GM18858 (cell line): ENCODE data around the gene LSAMP.

Experiments used
- ATAC-seq: cut with Tn5 transposase; IDR thresholded peaks from one replicate; pipeline ENCODE4 v1.9.1; 2021; ENCODE audit not compliant: unreplicated experiment

The LSAMP gene

GRCh38 chr3:116367761-116368395 lies 77.4 kb downstream of the LSAMP start:
- ATAC-seq, result no peak

DNA sequence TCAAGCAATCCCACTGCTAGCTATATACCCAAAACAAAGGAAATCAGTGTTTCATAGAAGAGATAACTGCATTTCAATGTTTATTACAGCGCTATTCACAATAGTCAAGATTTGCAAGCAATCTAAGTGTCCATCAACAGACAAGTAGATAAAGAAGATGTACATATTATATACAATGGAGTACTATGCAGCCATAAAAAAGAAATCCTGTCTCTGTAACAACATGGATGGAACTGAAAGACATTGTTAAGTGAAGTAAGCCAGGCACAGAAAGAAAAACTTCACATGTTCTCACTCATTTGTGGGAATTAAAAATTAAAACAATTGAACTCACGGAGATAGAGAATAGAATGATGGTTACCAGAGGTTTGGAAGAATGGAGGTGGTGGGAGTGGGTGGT lies 89.2 kb downstream of the LSAMP start:
- ATAC-seq, result no peak

DNA sequence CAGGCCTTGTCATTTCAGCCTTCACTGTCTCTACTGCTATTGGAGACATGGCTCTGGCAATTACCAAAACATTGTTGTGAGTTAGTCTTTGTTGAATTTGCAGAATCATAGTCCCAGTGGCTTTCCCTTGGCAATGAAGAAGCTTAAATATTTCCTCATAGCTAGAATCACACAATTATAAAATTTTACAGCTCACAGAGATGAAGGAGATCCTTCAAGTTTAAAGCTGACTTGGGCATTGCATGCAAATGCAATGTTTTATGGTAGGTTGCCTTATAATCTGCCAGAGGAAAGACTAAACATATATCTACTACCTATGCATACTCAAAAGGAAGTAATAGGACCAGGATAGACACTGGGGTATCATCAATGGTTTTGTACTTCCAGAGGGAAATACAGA lies 90.9 kb downstream of the LSAMP start:
- ATAC-seq, result no peak

GRCh38 chr3:116350119-116350733 lies 95.1 kb downstream of the LSAMP start:
- no peak for ATAC-seq

GRCh38 chr3:116348216-116348615 lies 97.1 kb downstream of the LSAMP start:
- no peak for ATAC-seq

GRCh38 chr3:116342499-116342898 lies 102.8 kb downstream of the LSAMP start:
- ATAC-seq, result no peak

- peak; percentile 34 for ATAC-seq
These were observed 103.4 kb downstream of the LSAMP start for GRCh38 chr3:116341899-116342298.

DNA sequence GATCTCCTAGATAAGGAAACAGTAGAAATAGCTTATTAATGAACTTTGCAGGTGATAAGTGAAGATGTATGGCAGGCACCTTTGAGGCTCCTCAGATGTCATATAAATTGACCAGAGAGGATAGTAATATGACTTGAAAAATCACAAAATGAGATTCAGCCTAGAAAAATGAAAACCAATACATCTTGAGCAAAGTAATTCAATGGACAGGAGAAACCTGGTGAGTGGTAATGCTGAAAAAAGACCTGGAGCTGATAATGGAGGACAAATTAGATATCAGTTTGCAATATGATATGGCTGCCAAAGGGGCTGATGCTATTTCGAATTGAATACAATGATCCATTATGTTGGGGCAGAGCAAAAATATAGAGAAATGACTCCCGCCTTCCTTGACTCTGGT lies 103.9 kb downstream of the LSAMP start:
- no peak for ATAC-seq

GRCh38 chr3:116340680-116341216 lies 104.5 kb downstream of the LSAMP start:
- ATAC-seq, result no peak

- ATAC-seq, result no peak
These were observed 105.8 kb downstream of the LSAMP start for GRCh38 chr3:116339441-116340028.

DNA sequence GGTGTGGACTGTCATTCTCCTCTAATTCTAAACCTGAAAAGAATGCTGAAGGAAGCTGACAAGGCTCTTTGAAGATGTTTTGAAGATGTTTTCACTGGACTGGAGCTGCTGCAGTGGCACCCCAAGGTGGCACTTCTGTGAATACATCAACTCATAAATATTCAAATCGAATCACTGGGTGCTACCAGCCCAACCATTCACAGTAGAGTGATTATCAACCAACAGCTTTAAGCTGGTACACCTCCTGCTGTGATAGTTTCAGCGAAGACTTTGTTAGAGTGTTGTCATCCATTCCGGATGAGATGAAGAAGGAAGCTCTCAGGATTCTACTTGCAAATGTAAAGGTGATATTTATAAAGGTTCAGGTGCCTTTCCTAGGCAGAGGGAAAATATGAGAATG lies 106.6 kb downstream of the LSAMP start:
- no peak for ATAC-seq

DNA sequence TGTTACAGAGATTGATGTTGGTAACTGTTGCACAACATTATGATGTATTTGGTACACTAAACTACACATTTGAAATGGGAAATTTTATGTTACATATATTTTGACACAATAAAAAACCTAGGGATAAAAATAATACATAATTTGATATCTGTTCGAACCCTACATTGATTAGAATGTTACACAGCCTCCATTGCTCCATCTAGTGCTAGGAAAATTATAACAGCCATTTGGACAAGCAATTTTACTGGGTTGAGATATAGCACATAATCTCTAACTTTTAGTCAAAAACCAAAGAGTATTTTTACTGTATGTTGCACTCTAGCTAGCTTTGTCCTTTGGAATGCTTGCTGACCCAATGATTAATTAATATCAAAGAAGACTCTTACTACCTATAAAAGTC lies 108.1 kb downstream of the LSAMP start:
- no peak for ATAC-seq

GRCh38 chr3:116331380-116331779 lies 113.9 kb downstream of the LSAMP start:
- ATAC-seq, result no peak

DNA sequence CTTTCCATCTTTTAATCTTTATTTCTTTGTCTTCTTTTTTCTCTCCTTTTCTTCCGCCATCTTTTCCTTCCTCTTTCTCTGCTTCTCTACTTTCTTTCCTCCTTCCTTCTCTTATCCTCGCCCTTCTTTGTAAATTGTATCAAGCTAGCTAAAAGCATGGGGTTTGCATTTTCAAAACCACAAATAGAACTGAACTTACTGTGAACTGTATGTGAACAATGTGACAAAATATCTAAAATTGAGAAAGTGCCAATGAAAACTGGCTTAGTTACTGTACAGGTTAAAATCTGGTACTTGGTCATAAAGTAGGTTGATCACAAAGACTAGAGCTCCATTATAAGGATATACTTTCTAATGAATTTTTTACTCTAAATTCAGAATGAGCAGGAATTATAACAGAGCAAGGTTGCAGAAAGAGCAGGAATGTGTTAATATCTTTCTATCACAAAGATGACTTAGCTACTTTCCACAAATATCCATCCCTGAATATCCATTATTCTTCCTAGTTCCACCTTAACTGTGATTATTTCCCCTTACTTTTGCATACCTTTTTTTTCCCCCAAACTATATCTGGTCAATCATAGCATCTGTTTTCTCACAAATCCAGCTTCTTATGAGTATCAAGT lies 122.4 kb downstream of the LSAMP start:
- ATAC-seq, result no peak

- no peak for ATAC-seq
These were observed 126.9 kb downstream of the LSAMP start for GRCh38 chr3:116318370-116318769.

GRCh38 chr3:116316771-116317170 lies 128.5 kb downstream of the LSAMP start:
- no peak for ATAC-seq

DNA sequence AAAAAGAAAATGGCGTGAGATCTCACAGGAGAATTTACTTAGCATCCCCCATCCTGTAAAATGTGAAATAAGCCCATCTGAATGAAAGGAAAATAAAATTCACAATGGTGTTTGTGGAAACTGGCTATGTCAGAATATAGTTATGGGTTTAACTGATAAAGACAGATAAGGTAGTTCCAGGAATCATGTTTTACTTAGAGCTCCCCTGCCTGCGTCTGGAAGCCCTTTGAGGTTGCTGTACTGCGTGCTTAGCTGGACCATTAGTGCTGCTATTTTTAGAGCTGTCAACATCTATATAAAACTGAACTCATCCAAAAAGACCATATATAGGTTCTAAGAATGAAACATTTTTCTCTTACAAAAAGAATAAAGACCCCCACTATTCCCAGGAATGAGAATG lies 130.8 kb downstream of the LSAMP start:
- ATAC-seq, result no peak

- no peak for ATAC-seq
These were observed 138.6 kb downstream of the LSAMP start for GRCh38 chr3:116306720-116307119.

DNA sequence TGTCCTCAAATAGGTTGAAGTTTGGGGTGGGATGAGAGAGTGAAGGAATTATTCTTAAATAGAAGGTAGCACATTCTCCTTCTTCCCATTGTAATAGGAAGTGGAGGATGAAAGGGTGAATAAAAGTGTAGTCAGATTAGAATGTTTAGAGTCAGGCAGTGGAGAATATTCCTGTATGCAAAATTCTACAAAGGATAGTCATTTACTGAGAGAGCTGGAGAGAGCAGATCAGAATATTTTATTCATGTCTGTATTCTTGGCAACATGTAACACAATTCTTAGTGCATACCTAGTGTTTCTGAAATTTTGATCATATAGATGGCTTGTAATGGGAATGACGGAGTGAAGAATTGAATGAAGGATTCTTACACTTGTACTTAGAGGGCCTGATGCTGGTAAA lies 139.1 kb downstream of the LSAMP start:
- no peak for ATAC-seq

- no peak for ATAC-seq
These were observed 143.1 kb downstream of the LSAMP start for GRCh38 chr3:116302087-116302747.

- ATAC-seq, result no peak
These were observed 143.9 kb downstream of the LSAMP start for GRCh38 chr3:116301422-116301821.
